ENCODE results near the gene AKR1B15.
"Not testable (repeated sequence)": the region's sequence is repeated elsewhere in the genome, so short reads cannot be mapped to it uniquely, and the experiment has no call there.

The AKR1B15 gene

DNA sequence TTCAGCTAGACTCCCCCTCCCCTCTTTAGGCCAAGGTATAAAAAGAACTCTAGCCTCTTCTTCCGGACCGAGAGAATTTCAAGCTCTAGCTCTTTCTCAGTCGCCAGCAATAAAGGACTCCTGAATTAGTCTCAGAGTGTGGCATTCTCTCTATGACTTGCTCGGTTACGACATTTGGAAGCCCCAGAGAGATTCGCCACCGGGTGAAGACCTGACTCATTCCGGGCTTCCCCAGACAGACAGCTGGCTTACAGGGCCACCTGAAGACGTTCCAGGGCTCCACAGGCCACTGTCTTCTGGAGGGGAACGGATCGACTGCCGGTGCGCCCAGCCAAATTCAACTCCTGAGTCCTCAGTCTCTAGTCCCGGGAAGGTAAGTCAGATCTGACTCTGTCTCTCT, at the start of gene AKR1B15:
TSS of gene AKR1B15 (plus strand) at position 234 of the 400 bp plus-strand sequence. CDS start 15,510 bp downstream, outside the sequence.
- DNase-seq (ENCODE audit: low spot score): no peak

GRCh38 chr7:134500406-134500805, 48.5 kb upstream of the AKR1B15 start:
- no peak for DNase-seq (ENCODE audit: low spot score)

DNA sequence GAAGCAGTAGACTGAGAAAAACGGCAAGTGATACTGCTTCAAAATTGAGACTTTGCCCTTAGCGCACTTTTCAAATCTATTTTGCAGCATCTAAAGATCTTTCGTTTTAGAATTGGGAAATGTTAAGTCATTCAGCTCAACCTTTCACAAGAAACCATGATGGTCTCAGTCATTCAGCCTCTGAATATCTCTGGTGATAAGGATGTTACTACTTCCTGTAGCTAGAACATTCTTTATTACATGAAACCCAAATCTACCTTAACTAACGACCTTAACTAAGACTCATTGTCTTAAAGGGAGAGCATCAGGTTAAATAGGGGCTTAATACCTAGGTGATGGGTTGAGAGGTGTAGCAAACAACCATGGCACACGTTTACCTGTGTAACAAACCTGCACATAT, 47.9 kb upstream of the AKR1B15 start:
- DNase-seq (ENCODE audit: low spot score): no peak

DNA sequence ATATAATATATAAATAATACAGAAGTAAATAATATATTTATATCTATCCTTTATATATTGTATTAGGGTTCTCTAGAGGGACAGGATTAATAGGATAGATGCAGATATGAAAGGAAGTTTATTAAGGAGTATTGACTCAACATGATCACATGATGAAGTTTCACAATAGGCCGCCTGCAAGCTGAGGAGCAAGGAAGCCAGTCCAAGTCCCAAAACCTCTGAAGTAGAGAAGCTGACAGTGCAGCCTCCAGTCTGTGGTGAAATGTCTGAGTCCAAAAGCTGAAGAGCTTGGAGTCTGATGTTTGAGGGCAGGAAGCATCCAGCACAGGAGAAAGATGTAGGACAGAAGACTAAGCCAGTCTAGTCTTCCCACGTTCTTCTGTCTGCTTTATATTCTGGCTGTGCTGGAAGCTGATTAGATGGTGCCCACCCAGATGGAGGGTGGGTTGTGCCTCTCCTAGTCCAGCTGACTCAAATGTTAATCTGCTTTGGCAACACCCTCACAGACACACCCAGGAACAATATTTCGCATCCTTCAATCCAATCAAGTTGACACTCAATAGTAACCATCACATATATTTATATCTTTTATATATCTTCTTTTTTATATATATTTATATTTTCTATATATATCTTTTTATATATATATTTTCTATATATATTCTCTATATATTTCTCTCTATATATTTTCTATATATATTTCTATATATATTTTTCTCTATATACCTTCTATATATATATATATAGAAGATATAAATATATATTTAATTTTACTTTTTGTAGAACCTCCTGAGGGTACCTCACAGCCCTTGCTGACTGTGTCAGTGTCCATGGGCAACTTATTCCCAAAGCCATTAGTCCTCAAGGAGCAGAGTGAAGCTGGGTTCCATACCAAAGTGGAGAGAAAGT, 46.2 kb upstream of the AKR1B15 start:
- no peak for DNase-seq (ENCODE audit: low spot score)

DNA sequence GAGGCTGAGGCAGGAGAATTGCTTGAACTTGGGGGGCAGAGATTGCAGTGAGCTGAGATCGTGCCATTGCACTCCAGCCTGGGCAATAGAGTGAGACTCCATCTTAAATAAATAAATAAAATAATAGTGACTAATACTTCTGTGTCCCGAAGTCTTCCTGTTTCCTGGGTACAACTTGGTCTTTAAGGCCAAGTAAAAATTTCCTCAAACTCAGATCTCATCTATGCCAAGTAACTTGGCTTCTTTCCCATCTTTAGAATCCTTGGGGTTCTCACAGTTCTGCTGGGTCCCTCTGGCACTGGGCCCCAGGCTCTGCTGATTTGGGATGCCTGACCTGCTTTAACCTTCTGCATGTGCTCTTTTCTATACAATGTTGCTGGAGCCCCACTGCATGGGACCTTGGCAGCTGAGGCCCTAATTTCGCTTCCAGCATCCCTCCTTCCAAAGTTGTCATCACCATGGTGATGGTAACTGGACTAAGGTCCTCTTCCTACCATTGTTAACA, 44.2 kb upstream of the AKR1B15 start:
- DNase-seq (ENCODE audit: low spot score): no peak

DNA sequence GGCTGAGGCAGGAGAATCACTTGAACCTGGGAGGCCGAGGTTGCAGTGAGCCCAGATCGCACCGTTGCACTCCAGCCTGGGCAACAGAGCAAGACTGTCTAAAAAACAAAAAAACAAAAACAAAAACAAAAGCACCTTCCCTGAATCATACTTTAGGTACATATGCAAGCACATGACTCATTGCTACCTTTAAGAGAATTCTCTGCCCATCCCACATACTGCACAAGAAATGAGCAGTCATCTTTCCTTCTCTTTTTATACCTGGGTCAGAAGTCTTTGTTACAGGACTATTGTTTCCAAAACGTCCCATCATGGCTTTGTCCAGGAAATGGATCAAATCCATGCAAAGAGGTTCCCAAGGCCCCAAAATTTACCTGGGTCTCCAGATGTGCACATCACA, 43.1 kb upstream of the AKR1B15 start:
- DNase-seq (ENCODE audit: low spot score): peak; percentile 18

DNA sequence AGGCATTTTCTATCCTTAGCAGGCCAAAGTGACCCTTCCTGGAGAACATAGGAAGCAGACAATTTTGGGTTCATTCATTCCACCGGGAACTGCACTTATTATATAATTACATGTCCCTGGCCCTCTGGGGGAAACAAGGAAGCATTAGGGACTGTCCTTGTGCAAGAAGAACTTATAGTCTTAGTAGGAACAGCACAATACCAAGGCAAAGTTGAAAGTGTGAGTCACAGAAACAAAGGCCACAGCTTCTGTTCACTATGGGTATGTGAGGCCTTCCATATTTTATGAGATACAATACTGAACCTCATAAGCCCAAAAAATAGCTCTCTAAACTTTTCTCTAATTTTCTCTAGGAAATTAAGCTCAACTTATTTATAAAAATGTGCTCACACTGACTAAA, 39.9 kb upstream of the AKR1B15 start:
- no peak for DNase-seq (ENCODE audit: low spot score)

GRCh38 chr7:134510646-134511045, 38.3 kb upstream of the AKR1B15 start:
- DNase-seq (ENCODE audit: low spot score): no peak

DNA sequence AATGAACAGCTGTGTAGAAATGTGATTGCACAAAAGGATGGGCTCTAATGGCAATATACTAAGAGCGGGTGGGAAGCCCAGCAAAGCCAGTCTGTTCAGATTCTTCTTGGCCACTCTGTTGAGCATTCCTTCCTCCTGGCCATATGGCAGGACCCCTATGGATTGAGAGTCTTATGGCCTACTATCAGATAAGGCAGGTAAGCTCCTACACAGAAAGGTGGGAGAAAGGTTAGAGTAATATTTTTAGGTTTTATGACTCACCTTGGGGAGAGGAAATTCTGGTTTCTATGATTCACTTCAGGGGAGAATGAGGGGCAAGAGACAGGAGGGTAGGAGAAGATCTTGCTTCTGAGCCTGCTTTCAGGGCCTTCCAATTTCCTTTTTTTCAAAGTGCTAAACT, 36.6 kb upstream of the AKR1B15 start:
- peak; percentile 64 for DNase-seq (ENCODE audit: low spot score)

GRCh38 chr7:134513169-134513752, 35.6 kb upstream of the AKR1B15 start:
- DNase-seq (ENCODE audit: low spot score): peak; percentile 76

- no peak for DNase-seq (ENCODE audit: low spot score)
These were observed 34.8 kb upstream of the AKR1B15 start for GRCh38 chr7:134514106-134514505.

GRCh38 chr7:134514663-134515062, 34.2 kb upstream of the AKR1B15 start:
- DNase-seq (ENCODE audit: low spot score): peak; percentile 86

DNA sequence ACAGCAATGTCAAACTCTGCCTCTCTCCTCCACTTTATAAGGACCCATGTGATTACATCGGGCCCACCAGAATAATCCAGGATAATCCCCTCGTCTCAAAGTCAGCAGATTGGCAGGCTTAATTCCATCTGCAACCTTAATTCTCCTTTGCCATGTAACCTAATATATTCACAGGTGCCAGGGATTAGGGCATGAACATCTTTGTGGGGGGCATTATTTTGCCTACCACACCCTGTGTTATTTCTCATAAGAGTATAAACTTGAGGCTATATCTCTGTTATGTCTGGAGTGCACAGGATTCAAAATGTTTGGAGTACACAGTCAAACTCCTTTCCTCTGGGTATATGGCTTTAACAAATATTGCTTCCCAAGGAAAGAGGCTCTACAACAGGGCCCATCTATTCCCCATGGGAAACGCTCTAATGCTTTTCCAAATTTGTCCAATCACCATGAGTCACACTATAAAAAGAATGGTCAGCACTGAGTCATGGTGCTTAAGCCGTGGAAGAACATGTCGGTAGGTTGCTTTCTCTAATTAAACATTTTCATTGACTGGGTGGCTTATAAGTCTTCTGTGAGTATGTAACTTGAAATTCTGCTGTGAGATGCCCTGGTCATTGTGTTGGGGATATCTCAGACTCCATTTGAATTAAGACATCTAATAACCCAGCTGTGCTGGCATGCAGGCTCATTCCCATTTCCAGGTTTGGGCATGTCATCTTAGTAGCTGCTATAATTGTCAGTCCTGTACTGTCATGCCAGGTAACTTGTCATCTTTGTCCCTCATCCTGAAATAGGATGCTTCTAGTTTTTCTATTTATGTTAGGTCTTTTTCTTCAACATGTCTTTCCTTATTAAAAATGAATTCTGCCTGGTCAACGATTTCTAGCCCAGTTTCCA, 33.1 kb upstream of the AKR1B15 start:
- DNase-seq (ENCODE audit: low spot score): peak; percentile 88

DNA sequence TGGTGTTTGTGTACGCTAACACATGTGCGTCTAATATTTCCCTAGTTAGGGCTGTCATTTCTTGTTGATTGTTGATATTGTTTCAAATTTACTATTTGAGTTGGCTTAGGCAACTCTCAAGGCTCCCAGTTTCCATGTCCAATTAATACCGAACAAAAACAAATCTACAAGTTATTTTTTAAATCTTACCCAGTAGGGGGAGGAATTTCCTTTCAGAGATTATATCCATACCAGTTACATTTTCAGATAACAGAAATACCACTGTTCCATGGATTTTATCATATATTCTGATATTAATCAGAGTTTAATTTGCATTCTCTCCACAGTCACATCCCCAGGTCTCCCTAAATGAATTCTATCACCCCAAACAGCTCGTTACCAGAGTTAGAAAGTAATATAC, 28.8 kb upstream of the AKR1B15 start:
- DNase-seq (ENCODE audit: low spot score): no peak

DNA sequence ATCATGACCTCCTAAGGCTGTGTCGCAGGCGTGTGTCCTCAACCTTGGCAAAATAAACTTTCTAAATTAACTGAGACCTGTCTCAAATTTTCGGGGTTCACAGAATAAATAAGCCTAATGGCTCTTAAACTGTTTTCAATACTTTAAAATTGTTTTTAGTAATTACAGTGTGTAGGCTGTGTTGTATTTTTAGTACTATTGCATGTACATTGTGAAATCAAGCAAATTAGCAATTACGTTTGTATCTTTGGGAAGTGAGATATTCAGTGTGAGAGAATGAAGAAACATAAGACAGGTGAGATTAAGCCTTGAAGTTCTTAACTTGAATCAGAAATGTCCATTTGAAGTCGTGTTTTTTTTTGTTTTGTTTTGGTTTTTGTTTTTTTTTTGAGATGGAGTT, 26.3 kb upstream of the AKR1B15 start:
- no peak for DNase-seq (ENCODE audit: low spot score)

GRCh38 chr7:134525449-134525848, 23.5 kb upstream of the AKR1B15 start:
- DNase-seq (ENCODE audit: low spot score): not testable (repeated sequence)

DNA sequence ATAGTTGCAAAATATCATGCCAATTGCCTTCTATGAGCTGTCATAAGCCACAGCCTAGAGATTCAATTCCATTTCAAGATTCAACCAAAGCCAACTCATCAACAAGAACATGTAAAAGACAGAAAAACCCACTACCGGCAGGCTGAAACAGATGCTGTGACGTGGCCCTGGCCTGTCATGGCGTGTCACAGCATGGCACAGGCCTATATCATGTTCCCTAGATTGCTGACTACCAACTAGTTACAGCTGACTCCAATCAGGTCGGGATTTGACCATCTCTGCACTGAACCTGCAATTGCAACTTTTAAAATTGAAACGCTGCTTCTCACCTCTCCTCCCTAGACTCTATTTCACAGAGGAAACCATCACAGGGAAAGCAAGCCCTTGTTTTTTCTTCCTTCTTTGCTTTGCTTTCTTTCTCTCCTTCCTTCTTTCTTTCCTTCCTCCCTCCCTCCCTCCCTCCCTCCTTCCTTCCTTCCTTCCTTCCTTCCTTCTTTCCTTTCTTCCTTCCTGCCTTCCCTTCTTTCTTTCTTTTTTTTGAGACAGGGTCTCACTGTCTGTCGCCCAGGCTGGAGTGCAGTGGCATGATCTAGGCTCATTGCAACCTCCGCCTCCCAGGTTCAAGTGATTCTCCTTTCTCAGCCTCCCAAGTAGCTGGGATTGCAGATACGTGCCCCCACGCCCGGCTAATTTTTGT, 22.2 kb upstream of the AKR1B15 start:
- not testable (repeated sequence) for DNase-seq (ENCODE audit: low spot score)

GRCh38 chr7:134527979-134528371, 20.9 kb upstream of the AKR1B15 start:
- no peak for DNase-seq (ENCODE audit: low spot score)

- no peak for DNase-seq (ENCODE audit: low spot score)
These were observed 20.2 kb upstream of the AKR1B15 start for GRCh38 chr7:134528749-134529148.

DNA sequence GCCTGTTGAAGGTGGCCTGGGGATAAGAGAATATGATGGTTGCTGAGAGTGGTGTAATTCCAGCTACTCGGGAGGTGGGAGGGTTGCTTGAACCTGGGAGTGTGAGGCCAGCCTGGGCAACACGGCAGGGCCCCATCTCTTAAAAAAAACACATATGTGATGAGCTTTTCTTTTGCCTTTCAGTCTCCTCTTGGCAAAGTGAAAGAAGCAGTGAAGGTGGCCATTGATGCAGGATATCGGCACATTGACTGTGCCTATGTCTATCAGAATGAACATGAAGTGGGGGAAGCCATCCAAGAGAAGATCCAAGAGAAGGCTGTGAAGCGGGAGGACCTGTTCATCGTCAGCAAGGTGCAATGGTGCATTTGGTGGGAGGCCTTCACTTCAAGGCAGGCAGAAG, 18.4 kb upstream of the AKR1B15 start:
- no peak for DNase-seq (ENCODE audit: low spot score)

GRCh38 chr7:134532180-134532953, 16.5 kb upstream of the AKR1B15 start:
- DNase-seq (ENCODE audit: low spot score): peak; percentile 92

Measured in LoVo (cell line).